Lower lobe of right lung (tissue), 2 donors: ENCODE measurements around the gene EHD1. TPM values are rescaled to one million over a fixed set of nuclear protein-coding genes. Genes with fewer than 3 reads are reported as not detected.

Experiments
- ATAC-seq, 2 donors: fragments of 200-7000 bp; cut with Tn5 transposase; one replicate each; pipeline ENCODE4 v1.9.1; 2020 to 2022; ENCODE audit warnings: mild to moderate bottlenecking in 2 of 2, moderate library complexity in 2 of 2
- DNase-seq: peaks from one replicate; pipeline ENCODE4 v3.0.0-alpha.2; 2020
- H3K27ac ChIP-seq: fragments of 200-600 bp; one replicate; pipeline ENCODE4 v1.8.0; 2022
- H3K27me3 ChIP-seq: fragments of 200-600 bp; one replicate; pipeline ENCODE4 v1.8.0; 2022; ENCODE audit warnings: low read depth
- H3K36me3 ChIP-seq: fragments of 200-600 bp; one replicate; pipeline ENCODE4 v1.8.0; 2022; ENCODE audit warnings: mild to moderate bottlenecking
- H3K4me1 ChIP-seq: fragments of 200-600 bp; one replicate; pipeline ENCODE4 v1.8.0; 2022
- H3K4me3 ChIP-seq: fragments of 200-600 bp; one replicate; pipeline ENCODE4 v1.8.0; 2022; ENCODE audit warnings: mild to moderate bottlenecking
- H3K9me3 ChIP-seq: fragments of 200-600 bp; one replicate; pipeline ENCODE4 v1.8.0; 2022
- CTCF ChIP-seq: fragments of 200-600 bp; IDR thresholded peaks from one replicate; pipeline ENCODE4 v1.8.0; 2022; ENCODE audit warnings: antibody characterized with exemption, mild to moderate bottlenecking
- intact Hi-C: fragments of 100-400 bp; cut with DNase I; formaldehyde crosslinking; loops from one replicate; pipeline ENCODE4 v1.11.0; 2022
- total RNA-seq: library from RNA; stranded (reverse); fragmentation: NEBNext Ultra II Directional; extraction: Animal tissue kit (Norgen Biotek cat#: 25700); gene quantifications from one replicate; pipeline ENCODE4 v1.2.1, GENCODE V29; 2021
- donor health status: DM: no; HTN: yes; CAD: no; lungs with severe emphysema.

EHD1 gene
- total RNA-seq, 1 donor from 2014 or later, result 73.4 TPM

- no peaks in the 10 kb centered on the region for H3K9me3 ChIP-seq
- intact Hi-C loops, result no loop called here
- TF ChIP-seq CTCF, result no peak
- no peaks in the 10 kb centered on the region for H3K27me3 ChIP-seq
- H3K36me3 ChIP-seq, result peaks cover 75% of the 10 kb centered on the region
- no peak overlapping the region for H3K4me3 ChIP-seq
- ATAC-seq, result no peak
- H3K27ac ChIP-seq, result no peak overlapping the region
- peaks cover 10% of the 10 kb centered on the region for H3K4me1 ChIP-seq
- DNase-seq, result no peak
These were observed 19.1 kb upstream of the EHD1 start for GRCh38 chr11:64897381-64898075.

- ATAC-seq (no peak), DNase-seq (no peak)
- H3K4me3 ChIP-seq, result no peak overlapping the region
- intact Hi-C loops, result no loop called here
- peaks cover 65% of the 10 kb centered on the region for H3K36me3 ChIP-seq
- H3K27me3 ChIP-seq, result no peaks in the 10 kb centered on the region
- H3K9me3 ChIP-seq, result no peaks in the 10 kb centered on the region
- peaks cover 10% of the 10 kb centered on the region for H3K4me1 ChIP-seq
- H3K27ac ChIP-seq, result no peak overlapping the region
- no peak for TF ChIP-seq CTCF
These were observed 18.1 kb upstream of the EHD1 start for GRCh38 chr11:64896448-64897022.

GRCh38 chr11:64894812-64895452, 16.5 kb upstream of the EHD1 start:
- no peak for TF ChIP-seq CTCF
- DNase-seq (no peak), ATAC-seq (peak; percentile 3 to 14)

GRCh38 chr11:64894070-64894811, 15.8 kb upstream of the EHD1 start:
- H3K9me3 ChIP-seq, result no peaks in the 10 kb centered on the region
- no peaks in the 10 kb centered on the region for H3K27me3 ChIP-seq
- no peak overlapping the region for H3K27ac ChIP-seq
- peak; percentile 89 to 90 for ATAC-seq
- no peak overlapping the region for H3K4me3 ChIP-seq
- DNase-seq, result peak; percentile 93
- intact Hi-C loops, result no loop called here
- peaks cover 10% of the 10 kb centered on the region for H3K4me1 ChIP-seq
- TF ChIP-seq CTCF, result peak; percentile 89
- H3K36me3 ChIP-seq, result peaks cover 44% of the 10 kb centered on the region

More at GRCh38 chr11:64894812-64895452, 16.5 kb upstream of the EHD1 start:
- intact Hi-C loops, result no loop called here
- Histone ChIP-seq H3K4me3 (no peak overlapping the region), H3K36me3 (peaks cover 49% of the 10 kb centered on the region), H3K27ac (no peak overlapping the region), H3K9me3 (no peaks in the 10 kb centered on the region), H3K27me3 (no peaks in the 10 kb centered on the region), H3K4me1 (peaks cover 10% of the 10 kb centered on the region)
